Transverse colon (tissue), 4 donors: ENCODE data around the gene TXNRD1.

Experiments used
- POLR2A ChIP-seq: fragments of 450-650 bp; IDR thresholded peaks from one replicate; pipeline ENCODE4 v1.6.1; 2016; ENCODE audit warnings: antibody characterized with exemption, mild to moderate bottlenecking, moderate library complexity
- POLR2AphosphoS5 ChIP-seq, 3 donors: sonication (generic); formaldehyde crosslinking; IDR thresholded peaks; one replicate each; pipeline ENCODE4 v1.6.1; 2016; ENCODE audit warnings: antibody characterized with exemption in 3 of 3
- TF ChIP-seq, protein P1 (sequence below), 5 experiments: fragments of 200-600 bp in 3 of 5; fragments of 450-650 bp in 2 of 5; sonication (generic) in 3 of 5; IDR thresholded peaks; 1 replicate in 2 of 5; 2 replicates in 3 of 5; pipeline ENCODE4 v1.5.1; 2016 to 2017; ENCODE audit warnings: antibody characterized with exemption in 5 of 5, inconsistent platforms in 3 of 5, mild to moderate bottlenecking in 2 of 5, moderate library complexity in 1 of 5

DNA sequence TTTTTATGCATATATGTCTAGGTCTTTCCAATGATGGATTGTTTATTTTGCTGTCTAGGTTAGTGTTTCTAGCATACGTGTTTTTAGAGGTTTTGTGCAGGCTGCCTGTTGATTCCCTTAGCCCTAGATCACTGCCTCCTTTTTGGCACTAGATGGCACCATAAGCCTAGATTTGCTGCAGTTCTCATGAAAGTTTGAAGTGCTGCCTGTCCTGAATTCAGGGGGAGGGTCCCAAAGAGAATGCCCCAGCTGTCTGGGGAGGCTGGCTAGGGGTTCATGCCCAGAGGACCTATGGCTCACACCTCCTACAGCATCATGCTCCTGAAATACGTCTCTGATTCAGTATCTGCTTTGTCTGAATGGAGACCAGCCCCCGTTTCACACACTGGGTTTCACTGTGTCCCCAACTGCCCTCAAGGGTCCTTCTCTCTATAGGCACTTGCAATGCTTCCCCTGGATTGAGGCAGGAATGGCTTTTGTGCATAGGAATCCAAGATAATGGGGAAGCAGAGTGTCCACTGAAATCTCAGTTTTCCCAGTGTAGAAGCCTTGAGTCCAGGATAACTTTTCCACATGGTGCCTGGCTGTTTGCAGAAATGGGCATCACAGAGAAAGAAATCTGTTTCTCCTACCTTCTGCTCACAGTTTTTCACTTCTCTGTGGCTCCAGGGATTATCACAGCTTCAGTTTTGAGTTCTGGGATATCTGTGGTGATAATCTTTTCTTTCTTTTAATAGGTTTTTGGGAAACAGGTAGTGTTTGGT is 14.2 kb upstream of the TXNRD1 start:
- TF ChIP-seq POLR2A (no peak), POLR2AphosphoS5 (IDR thresholded peaks at IDR 0.05) (no peak)
- TF ChIP-seq, protein P1, sequence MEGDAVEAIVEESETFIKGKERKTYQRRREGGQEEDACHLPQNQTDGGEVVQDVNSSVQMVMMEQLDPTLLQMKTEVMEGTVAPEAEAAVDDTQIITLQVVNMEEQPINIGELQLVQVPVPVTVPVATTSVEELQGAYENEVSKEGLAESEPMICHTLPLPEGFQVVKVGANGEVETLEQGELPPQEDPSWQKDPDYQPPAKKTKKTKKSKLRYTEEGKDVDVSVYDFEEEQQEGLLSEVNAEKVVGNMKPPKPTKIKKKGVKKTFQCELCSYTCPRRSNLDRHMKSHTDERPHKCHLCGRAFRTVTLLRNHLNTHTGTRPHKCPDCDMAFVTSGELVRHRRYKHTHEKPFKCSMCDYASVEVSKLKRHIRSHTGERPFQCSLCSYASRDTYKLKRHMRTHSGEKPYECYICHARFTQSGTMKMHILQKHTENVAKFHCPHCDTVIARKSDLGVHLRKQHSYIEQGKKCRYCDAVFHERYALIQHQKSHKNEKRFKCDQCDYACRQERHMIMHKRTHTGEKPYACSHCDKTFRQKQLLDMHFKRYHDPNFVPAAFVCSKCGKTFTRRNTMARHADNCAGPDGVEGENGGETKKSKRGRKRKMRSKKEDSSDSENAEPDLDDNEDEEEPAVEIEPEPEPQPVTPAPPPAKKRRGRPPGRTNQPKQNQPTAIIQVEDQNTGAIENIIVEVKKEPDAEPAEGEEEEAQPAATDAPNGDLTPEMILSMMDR (IDR thresholded peaks at IDR 0.05) = peak; percentile 73 to 83 (median 75)
